Epithelial cell of umbilical artery (primary cell): ENCODE results near the gene HPN. TPM values are rescaled to one million over a fixed set of nuclear protein-coding genes. Genes with fewer than 3 reads are reported as not detected.

Experiments
- total RNA-seq: library from RNA; depleted of rRNA; stranded (reverse); fragments of >200 nt; gene quantifications from 2 replicates; pipeline ENCODE4 v1.2.3, GENCODE V29; 2014

Gene HPN
- not detected in 2 replicates for total RNA-seq

GRCh38 chr19:35041548-35042055, at the start of gene HPN:
Gene HPN, plus strand, starts transcription at chr19:35041721. Its CDS starts 786 bp downstream, at chr19:35042507.

GRCh38 chr19:34999498-35000337, 41.8 kb upstream of the HPN start, which contains the start of gene GRAMD1A:
Gene GRAMD1A, plus strand, starts transcription at chr19:35000323. Its CDS starts 156 bp downstream, at chr19:35000479.

GRCh38 chr19:35030257-35031071, 11.1 kb upstream of the HPN start, which contains the start of gene SCN1B:
Gene SCN1B, plus strand, starts transcription at chr19:35030470. Its CDS starts 351 bp downstream, at chr19:35030821.

GRCh38 chr19:35115177-35115951, 73.8 kb downstream of the HPN start, which contains the start of gene FXYD3:
Gene FXYD3, plus strand, starts transcription at chr19:35115823. Its CDS starts 3,554 bp downstream, at chr19:35119377.

Other genes starting within 250 kb of the HPN start
- gene ZNF30, start 114.8 kb upstream of the HPN start, total RNA-seq: 3.6 and 4.4 TPM in 2 replicates
- 20.7 and 25.0 TPM in 2 replicates for gene ZNF792, start 77.5 kb upstream of the HPN start, total RNA-seq
- 30.2 TPM in 2 replicates for gene GRAMD1A, start 41.4 kb upstream of the HPN start, total RNA-seq
- 2.9 and 3.5 TPM in 2 replicates for gene SCN1B, start 11.3 kb upstream of the HPN start, total RNA-seq
- gene FXYD3, start 74.1 kb downstream of the HPN start, total RNA-seq: not detected in 2 replicates
- not detected in 2 replicates for gene LGI4, start 93.3 kb downstream of the HPN start, total RNA-seq
- not detected in 2 replicates for gene FXYD1, start 97.1 kb downstream of the HPN start, total RNA-seq
- not detected in 2 replicates for gene FXYD7, start 101.5 kb downstream of the HPN start, total RNA-seq
- gene FXYD5, start 113.0 kb downstream of the HPN start, total RNA-seq: 16.2 and 17.0 TPM in 2 replicates
- gene FAM187B, start 187.0 kb downstream of the HPN start, total RNA-seq: not detected in 2 replicates
- gene LSR, start 207.3 kb downstream of the HPN start, total RNA-seq: 0.30 and 0.32 TPM in 2 replicates
- 27.9 and 35.3 TPM in 2 replicates for gene USF2, start 227.2 kb downstream of the HPN start, total RNA-seq
- under 0.01 and 0.15 TPM in 2 replicates for gene HAMP, start 240.8 kb downstream of the HPN start, total RNA-seq